ENCODE measurements around the gene CIB4.

DNA sequence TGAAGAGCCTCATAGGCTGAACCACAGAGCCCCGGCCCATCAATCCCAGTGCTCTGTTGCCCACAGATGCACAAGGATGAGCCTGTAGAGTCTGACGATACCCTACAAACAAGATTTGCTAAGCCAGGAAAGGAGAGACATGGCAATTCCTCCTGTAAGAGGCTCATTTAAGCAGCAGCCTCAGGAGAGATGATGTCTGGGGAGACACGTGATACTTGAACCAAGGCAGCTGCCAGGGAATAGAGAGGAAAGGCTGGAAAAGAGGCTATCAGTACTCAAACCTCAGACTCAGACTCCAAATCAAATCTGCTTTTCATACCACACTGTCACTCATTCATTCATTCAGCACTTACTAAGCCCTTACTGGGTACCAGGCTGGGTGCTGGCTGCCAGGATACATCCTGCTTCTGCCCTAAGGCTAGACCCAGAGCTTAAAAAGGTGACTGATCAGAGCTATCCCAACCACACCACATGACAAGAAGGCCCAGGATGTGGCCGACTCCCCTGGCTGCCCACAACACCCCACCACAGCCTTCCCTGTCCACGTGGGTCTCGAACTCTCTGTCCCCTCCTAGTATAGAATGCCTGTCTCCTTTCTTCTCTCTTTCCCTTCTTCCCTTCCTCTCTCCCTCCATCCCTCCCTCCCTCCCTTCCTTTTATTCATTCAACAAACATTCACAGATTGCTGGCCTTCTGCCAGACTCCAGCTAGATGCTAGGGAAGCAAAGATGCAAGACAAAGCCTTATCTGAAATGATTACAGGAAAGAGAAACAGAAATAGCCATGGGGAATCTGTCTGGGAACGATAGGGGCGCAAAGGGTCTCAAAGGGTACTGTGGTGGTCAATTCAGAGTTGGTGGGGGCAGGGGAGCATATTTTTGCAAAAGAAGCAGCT is 27.9 kb upstream of the CIB4 start:
- TF ChIP-seq, protein P1, sequence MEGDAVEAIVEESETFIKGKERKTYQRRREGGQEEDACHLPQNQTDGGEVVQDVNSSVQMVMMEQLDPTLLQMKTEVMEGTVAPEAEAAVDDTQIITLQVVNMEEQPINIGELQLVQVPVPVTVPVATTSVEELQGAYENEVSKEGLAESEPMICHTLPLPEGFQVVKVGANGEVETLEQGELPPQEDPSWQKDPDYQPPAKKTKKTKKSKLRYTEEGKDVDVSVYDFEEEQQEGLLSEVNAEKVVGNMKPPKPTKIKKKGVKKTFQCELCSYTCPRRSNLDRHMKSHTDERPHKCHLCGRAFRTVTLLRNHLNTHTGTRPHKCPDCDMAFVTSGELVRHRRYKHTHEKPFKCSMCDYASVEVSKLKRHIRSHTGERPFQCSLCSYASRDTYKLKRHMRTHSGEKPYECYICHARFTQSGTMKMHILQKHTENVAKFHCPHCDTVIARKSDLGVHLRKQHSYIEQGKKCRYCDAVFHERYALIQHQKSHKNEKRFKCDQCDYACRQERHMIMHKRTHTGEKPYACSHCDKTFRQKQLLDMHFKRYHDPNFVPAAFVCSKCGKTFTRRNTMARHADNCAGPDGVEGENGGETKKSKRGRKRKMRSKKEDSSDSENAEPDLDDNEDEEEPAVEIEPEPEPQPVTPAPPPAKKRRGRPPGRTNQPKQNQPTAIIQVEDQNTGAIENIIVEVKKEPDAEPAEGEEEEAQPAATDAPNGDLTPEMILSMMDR (IDR thresholded peaks at IDR 0.05; ENCODE audit: borderline replicate concordance, extremely low read depth, low read length, poor library complexity, severe bottlenecking): no peak
- no peak for TF ChIP-seq EZH2 (IDR thresholded peaks at IDR 0.05; ENCODE audit: borderline replicate concordance, low read depth, low read length, severe bottlenecking)

Measured in DND-41 (cell line).